ENCODE results near the gene PCDH19.

- TF ChIP-seq POLR2AphosphoS5 (IDR thresholded peaks at IDR 0.05; ENCODE audit: borderline replicate concordance, low read depth, low read length) (no peak), EZH2 (IDR thresholded peaks at IDR 0.05) (no peak)
These were observed 56.7 kb downstream of the PCDH19 start for GRCh38 chrX:100353326-100353725.

Data from SK-N-MC (cell line).